HUDEP-2 (cell line): Measurements from ENCODE around the gene AKR1A1.

Experiments
- DNase-seq, 76 experiments: peaks; one replicate each; lab custom pipeline; 2025; ENCODE audit not compliant: unreplicated experiment in 76 of 76; lab: John Stamatoyannopoulos, UW

Gene AKR1A1

GRCh38 chr1:45610589-45611226, 60.1 kb downstream of the AKR1A1 start:
- DNase-seq: no peak

- no peak for DNase-seq
Observed at GRCh38 chr1:45612941-45613579, 62.4 kb downstream of the AKR1A1 start.

DNA sequence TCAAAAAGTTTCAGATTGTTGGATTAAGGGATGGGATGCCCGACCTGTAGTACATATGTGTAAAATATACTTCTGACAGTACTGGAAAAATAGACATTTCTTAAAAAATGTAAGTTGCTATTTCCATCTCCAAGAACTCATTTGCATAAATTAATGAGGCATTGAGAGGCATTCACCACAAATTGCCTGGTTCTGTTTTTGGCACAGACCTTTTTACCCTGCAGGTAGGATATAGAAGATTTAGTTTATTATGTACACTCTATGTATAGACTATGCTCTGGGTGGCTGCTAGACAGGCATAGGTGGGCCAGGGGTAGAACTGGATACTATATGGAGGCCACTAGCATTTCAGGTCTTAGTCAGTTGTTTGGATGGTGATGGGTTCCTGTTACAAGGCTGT, 65.3 kb downstream of the AKR1A1 start:
- DNase-seq: no peak

- no peak for DNase-seq
Observed at GRCh38 chr1:45617618-45618017, 67.0 kb downstream of the AKR1A1 start.

DNA sequence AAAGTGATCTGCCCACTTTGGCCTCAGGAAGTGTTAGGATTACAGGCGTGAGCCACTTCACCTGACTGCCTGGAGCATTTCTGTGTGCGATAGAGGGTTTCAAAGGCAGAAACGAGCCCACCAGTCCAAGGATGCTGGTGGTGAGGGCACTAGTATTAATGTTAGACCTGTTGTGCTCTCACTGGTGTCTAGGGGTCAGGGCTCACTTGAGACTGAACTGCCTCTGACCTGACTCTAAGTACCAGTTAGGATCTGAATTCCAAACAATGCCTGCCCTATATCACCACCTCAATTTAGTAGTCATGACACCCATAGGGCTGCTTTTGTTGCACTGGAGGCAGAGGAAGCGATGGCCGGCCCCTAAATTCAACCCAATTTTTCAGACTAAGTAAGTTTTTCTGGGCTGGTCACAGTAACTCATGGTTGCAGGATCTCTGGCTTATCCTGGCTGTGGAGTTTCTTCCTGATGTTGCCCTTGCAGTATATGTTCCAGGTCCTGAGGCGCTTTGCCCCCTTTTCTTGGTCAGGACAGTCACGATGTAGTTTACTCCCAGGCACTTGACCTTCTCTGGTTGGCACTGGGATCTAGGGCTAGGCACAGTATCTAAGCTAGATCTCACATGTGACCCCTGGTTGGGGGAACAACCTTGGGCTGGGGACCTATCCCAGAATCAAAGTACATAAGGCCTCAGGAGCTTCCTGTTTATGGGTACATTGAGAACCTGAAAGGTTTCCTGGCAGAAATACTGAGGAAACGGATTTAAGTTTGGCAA, 68.7 kb downstream of the AKR1A1 start:
- DNase-seq: no peak
